ENCODE data around the gene CLEC9A. TPM values are rescaled to one million over a fixed set of nuclear protein-coding genes. Genes with fewer than 3 reads are reported as not detected.
"Not testable (repeated sequence)": the region's sequence is repeated elsewhere in the genome, so short reads cannot be mapped to it uniquely, and the experiment has no call there.

Gene CLEC9A
- total RNA-seq (2012; rRNA removed): not detected in 2 replicates

DNA sequence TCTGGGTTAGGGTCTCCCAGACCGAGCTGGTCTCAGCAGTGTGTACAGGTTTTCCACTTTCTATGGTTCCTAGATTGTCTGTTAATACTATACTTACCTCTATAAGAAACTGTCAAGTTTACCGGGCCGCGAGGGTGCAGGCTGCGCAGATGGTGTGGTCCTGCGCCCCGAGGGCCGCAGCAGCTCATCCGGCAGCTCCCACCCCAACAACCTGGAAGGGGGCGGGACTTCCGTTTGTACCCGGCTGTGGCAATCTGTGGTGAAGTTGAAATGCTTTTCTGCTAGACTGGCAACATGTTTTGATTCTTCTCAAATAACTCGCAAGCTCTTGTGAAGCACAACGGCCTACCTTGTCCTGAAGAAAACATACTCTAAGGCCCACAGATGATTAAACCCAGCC lies at the start of gene CLEC9A:
Gene CLEC9A, plus strand, starts transcription at position 237 of the 400 bp plus-strand sequence. CDS start 22,006 bp downstream, outside the sequence.
- H3K4me3 ChIP-seq (ENCODE audit: low read length): no peak within 1 kb of the TSS
- H3K4me1 ChIP-seq (ENCODE audit: control insufficient read depth, insufficient read depth, low read length): peaks cover 26% of the 10 kb centered on the region
- H3K9ac ChIP-seq (ENCODE audit: low read depth, low read length): no peak within 1 kb of the TSS
- H3K4me2 ChIP-seq (ENCODE audit: low read length): no peak within 1 kb of the TSS
- no peaks in the 10 kb centered on the region for H3K9me3 ChIP-seq (replicated peaks; ENCODE audit: low read length)
- H3K27me3 ChIP-seq (ENCODE audit: control insufficient read depth, insufficient read depth, low read length): no peaks in the 10 kb centered on the region
- H3K36me3 ChIP-seq (ENCODE audit: insufficient read depth, low read length): no peaks in the 10 kb centered on the region

DNA sequence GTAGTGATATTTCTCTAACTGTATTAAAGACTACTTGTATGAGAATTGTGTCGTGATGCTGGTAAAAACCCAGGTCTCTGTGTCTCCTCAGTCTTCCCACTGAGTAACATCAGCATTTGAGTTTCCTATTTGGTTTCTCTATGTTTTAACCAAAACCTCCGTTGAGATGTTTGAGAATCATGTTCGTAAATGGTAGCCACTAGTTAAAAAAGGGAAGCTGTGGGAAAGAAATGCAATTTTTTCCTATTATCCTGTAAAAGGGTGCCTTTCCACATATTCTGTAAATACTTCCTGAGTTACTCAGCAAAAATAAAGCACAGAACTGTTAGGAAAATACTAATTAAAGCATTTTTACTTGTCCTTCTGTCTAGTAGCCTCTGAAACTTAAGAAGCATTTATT lies 38.6 kb upstream of the CLEC9A start:
- H3K27me3 ChIP-seq (ENCODE audit: control insufficient read depth, insufficient read depth, low read length): peaks cover 5% of the 10 kb centered on the region
- H3K4me1 ChIP-seq (ENCODE audit: control insufficient read depth, insufficient read depth, low read length): no peaks in the 10 kb centered on the region
- H3K36me3 ChIP-seq (ENCODE audit: insufficient read depth, low read length): no peaks in the 10 kb centered on the region
- H3K9me3 ChIP-seq (replicated peaks; ENCODE audit: low read length): no peaks in the 10 kb centered on the region
- no peak overlapping the region for H3K4me2 ChIP-seq (ENCODE audit: low read length)
- H3K9ac ChIP-seq (ENCODE audit: low read depth, low read length): no peak overlapping the region
- H3K4me3 ChIP-seq (ENCODE audit: low read length): no peak overlapping the region

DNA sequence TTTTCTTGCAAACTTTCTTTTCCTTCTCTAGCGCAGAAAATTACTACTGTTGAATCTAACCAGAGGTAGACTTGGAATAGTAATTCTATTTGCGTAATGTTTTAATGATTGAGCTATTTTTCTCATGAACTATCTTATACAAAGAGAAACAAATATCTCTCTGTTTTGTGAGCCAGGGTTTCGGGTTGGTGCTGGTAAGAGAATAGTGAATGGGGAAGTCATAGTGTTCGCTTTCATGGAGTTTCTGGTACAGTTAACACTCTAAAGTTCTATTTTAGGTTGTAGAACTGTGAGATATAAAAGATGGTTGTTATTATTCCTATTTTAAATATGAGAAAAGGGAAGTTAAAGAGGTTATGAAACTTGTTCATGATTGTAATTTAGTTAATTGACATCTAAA lies 38.2 kb upstream of the CLEC9A start:
- Histone ChIP-seq H3K9me3 (replicated peaks; ENCODE audit: low read length) (no peaks in the 10 kb centered on the region), H3K36me3 (ENCODE audit: insufficient read depth, low read length) (no peaks in the 10 kb centered on the region), H3K4me2 (ENCODE audit: low read length) (no peak overlapping the region), H3K4me1 (ENCODE audit: control insufficient read depth, insufficient read depth, low read length) (no peaks in the 10 kb centered on the region), H3K27me3 (ENCODE audit: control insufficient read depth, insufficient read depth, low read length) (peaks cover 5% of the 10 kb centered on the region), H3K4me3 (ENCODE audit: low read length) (no peak overlapping the region), H3K9ac (ENCODE audit: low read depth, low read length) (no peak overlapping the region)

DNA sequence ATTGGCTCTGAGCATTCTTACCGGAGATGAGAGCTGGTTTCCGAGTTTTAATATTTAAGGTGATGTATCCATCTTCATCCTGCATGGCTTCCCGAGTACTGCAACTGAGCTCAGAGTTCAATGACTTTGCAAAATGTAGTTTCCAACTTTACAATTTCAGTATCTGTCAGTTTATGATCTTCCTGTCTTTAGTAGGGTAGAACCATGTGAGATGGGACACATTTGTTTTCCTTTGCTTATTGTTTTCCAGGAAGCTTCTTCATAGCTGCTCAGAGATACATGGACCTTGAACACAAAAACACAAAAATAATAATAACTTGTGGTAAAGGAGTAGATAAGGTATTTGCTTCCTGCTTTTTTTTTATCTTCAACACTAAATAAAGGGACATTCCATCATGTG lies 31.5 kb upstream of the CLEC9A start, which contains the start of gene CLEC1B:
Gene CLEC1B, minus strand, starts transcription at position 106 of the 400 bp plus-strand sequence. Its CDS starts 21 bp downstream, at position 85.
- Histone ChIP-seq H3K36me3 (ENCODE audit: insufficient read depth, low read length) (no peaks in the 10 kb centered on the region), H3K4me2 (ENCODE audit: low read length) (no peak within 1 kb of the TSS), H3K9ac (ENCODE audit: low read depth, low read length) (no peak within 1 kb of the TSS), H3K9me3 (replicated peaks; ENCODE audit: low read length) (no peaks in the 10 kb centered on the region), H3K27me3 (ENCODE audit: control insufficient read depth, insufficient read depth, low read length) (no peaks in the 10 kb centered on the region), H3K4me1 (ENCODE audit: control insufficient read depth, insufficient read depth, low read length) (no peaks in the 10 kb centered on the region), H3K4me3 (ENCODE audit: low read length) (no peak within 1 kb of the TSS)

DNA sequence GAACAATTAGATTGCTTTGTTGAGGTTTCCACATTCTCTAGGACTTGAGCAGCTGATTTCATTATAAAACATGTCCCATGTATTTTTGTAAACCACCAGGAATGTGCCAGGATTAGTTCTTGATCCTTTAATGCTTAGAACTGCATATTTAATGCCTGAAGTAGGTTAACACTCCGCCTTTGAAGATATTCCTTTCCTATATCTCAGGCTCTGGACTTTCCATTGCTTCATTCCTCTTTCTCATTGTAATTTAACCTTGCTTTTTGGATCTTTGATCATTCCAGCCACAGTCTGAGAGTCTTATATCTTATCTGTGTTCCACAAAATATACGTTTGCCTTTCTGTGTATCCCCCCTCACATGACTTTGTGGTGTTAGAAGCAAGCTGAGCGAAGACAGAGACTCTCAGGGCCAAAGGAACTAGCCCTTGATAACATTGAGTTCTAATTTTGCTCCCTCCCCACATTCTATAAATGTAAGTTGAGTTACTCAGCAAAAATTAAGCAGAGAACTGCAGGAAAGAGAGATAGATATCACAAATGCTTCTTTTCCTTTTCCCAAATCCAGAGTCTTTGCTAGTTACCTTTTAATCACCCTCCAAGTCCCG lies 29.2 kb upstream of the CLEC9A start:
- no peaks in the 10 kb centered on the region for H3K9me3 ChIP-seq (replicated peaks; ENCODE audit: low read length)
- no peak overlapping the region for H3K9ac ChIP-seq (ENCODE audit: low read depth, low read length)
- no peak overlapping the region for H3K4me3 ChIP-seq (ENCODE audit: low read length)
- H3K4me2 ChIP-seq (ENCODE audit: low read length): no peak overlapping the region
- no peaks in the 10 kb centered on the region for H3K4me1 ChIP-seq (ENCODE audit: control insufficient read depth, insufficient read depth, low read length)
- no peaks in the 10 kb centered on the region for H3K27me3 ChIP-seq (ENCODE audit: control insufficient read depth, insufficient read depth, low read length)
- no peaks in the 10 kb centered on the region for H3K36me3 ChIP-seq (ENCODE audit: insufficient read depth, low read length)

DNA sequence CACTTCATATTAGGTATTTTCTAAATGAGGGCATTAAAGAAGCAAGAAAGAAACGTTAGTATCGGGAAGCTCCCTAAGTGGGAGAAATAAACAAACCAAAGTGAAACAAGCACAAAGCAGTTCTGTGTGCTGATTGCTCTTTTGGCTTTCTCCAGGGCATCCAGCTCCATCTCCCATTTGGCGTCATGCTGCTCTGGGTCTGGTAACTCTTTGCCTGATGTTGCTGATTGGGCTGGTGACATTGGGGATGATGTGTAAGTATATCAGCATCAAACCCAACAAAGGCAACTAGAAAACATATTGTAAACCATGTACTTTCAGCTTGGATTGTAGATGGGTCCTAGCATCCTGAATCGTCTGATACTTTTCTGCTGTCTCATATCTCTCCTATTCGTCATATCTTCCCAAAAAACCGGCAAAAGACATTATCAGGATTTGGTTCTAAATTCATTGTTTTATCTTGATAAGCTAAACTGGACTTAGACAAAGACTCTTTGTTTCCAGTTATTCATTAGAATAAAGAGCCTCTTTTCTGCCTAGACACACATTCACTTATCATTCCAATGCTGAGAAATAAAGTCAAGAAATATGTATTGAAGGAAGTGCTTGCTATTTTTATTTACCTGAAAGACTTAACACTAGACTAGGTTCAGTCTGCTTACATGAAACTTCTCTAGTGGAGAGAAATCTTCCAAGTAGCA lies 17.7 kb upstream of the CLEC9A start:
- Histone ChIP-seq H3K9ac (ENCODE audit: low read depth, low read length) (no peak overlapping the region), H3K4me3 (ENCODE audit: low read length) (no peak overlapping the region), H3K27me3 (ENCODE audit: control insufficient read depth, insufficient read depth, low read length) (peaks cover 2% of the 10 kb centered on the region), H3K4me1 (ENCODE audit: control insufficient read depth, insufficient read depth, low read length) (peaks cover 12% of the 10 kb centered on the region), H3K36me3 (ENCODE audit: insufficient read depth, low read length) (no peaks in the 10 kb centered on the region), H3K4me2 (ENCODE audit: low read length) (no peak overlapping the region), H3K9me3 (replicated peaks; ENCODE audit: low read length) (no peaks in the 10 kb centered on the region)

DNA sequence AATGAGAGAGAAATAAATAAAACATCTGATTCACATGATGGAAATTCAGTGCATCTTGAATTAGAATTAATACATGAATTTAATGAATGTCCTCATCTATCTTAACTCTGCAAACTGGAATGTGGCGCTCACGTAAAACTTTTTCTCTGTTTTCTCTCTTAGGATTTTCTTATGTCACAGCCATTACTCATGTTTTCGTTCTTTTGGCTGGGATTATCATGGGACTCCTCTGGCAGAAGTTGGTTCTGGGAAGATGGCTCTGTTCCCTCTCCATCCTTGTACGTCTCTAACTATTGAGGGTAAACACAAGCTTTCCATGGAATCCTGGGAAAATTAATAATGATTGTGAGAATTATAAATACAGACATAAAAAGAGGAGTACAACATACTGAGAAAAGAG lies 15.0 kb upstream of the CLEC9A start:
- H3K9me3 ChIP-seq (replicated peaks; ENCODE audit: low read length): no peaks in the 10 kb centered on the region
- peaks cover 2% of the 10 kb centered on the region for H3K27me3 ChIP-seq (ENCODE audit: control insufficient read depth, insufficient read depth, low read length)
- peaks cover 12% of the 10 kb centered on the region for H3K4me1 ChIP-seq (ENCODE audit: control insufficient read depth, insufficient read depth, low read length)
- H3K4me2 ChIP-seq (ENCODE audit: low read length): no peak overlapping the region
- no peaks in the 10 kb centered on the region for H3K36me3 ChIP-seq (ENCODE audit: insufficient read depth, low read length)
- no peak overlapping the region for H3K4me3 ChIP-seq (ENCODE audit: low read length)
- H3K9ac ChIP-seq (ENCODE audit: low read depth, low read length): no peak overlapping the region

DNA sequence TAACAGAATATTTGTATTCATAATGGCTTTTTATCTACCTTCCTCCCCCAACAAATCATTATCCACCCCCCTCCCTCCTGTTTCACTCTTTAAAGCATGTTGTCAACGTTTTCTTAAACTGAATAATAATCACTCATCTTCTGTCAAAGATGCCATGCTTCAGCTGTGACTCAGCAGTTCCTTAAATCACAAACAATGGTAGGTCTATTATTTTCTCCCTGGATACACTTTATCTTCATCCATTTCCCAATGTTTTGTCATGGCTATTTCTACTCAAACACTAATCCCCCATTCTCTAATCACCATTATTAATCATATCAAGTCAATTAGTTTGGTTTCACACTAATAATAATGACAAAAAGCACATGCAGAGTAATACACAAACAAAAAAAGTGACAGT lies 13.6 kb upstream of the CLEC9A start:
- no peak overlapping the region for H3K4me2 ChIP-seq (ENCODE audit: low read length)
- peaks cover 2% of the 10 kb centered on the region for H3K27me3 ChIP-seq (ENCODE audit: control insufficient read depth, insufficient read depth, low read length)
- peaks cover 12% of the 10 kb centered on the region for H3K4me1 ChIP-seq (ENCODE audit: control insufficient read depth, insufficient read depth, low read length)
- no peak overlapping the region for H3K9ac ChIP-seq (ENCODE audit: low read depth, low read length)
- no peaks in the 10 kb centered on the region for H3K36me3 ChIP-seq (ENCODE audit: insufficient read depth, low read length)
- H3K4me3 ChIP-seq (ENCODE audit: low read length): no peak overlapping the region
- no peaks in the 10 kb centered on the region for H3K9me3 ChIP-seq (replicated peaks; ENCODE audit: low read length)

DNA sequence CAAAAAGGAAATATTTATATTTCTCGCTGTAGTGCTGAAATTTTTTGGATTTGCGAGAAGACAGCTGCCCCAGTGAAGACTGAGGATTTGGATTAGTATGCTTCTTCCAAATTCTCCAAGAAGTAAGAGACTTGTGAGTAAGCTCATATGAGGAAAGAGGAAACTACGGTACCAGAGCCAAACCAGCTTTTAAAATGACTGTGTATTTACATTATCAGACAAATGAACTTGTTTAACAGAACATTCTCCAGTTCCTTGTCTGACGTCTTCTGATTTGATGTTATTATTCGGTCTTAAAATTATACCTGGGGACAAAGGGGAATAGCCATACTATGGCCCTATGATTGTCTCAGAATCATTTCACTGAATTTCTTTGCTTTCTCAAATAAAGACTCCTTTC lies 12.1 kb upstream of the CLEC9A start:
- Histone ChIP-seq H3K36me3 (ENCODE audit: insufficient read depth, low read length) (no peaks in the 10 kb centered on the region), H3K4me3 (ENCODE audit: low read length) (no peak overlapping the region), H3K27me3 (ENCODE audit: control insufficient read depth, insufficient read depth, low read length) (no peaks in the 10 kb centered on the region), H3K4me2 (ENCODE audit: low read length) (no peak overlapping the region), H3K9me3 (replicated peaks; ENCODE audit: low read length) (no peaks in the 10 kb centered on the region), H3K9ac (ENCODE audit: low read depth, low read length) (no peak overlapping the region), H3K4me1 (ENCODE audit: control insufficient read depth, insufficient read depth, low read length) (peaks cover 12% of the 10 kb centered on the region)

DNA sequence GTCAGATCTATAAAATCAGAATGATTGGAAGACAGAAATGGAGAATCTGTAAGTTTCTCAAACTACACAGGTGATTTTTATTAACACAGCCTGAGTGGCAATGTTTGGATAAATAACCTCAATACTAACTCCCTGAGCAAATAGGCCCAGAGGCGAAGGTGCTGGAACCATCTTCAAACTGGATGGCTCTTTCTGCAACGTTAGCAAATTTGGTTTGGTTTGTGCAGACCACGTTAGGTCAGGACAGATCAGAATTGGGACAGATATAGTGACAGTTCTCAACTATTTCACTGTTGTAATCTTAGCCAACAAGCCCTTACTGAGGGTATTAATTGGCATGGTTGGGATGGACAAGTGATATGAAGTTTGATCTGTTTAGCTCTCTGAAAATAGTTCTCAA lies 9.1 kb upstream of the CLEC9A start:
- peaks cover 12% of the 10 kb centered on the region for H3K4me1 ChIP-seq (ENCODE audit: control insufficient read depth, insufficient read depth, low read length)
- H3K27me3 ChIP-seq (ENCODE audit: control insufficient read depth, insufficient read depth, low read length): no peaks in the 10 kb centered on the region
- no peak overlapping the region for H3K9ac ChIP-seq (ENCODE audit: low read depth, low read length)
- no peak overlapping the region for H3K4me3 ChIP-seq (ENCODE audit: low read length)
- no peak overlapping the region for H3K4me2 ChIP-seq (ENCODE audit: low read length)
- no peaks in the 10 kb centered on the region for H3K36me3 ChIP-seq (ENCODE audit: insufficient read depth, low read length)
- H3K9me3 ChIP-seq (replicated peaks; ENCODE audit: low read length): no peaks in the 10 kb centered on the region

DNA sequence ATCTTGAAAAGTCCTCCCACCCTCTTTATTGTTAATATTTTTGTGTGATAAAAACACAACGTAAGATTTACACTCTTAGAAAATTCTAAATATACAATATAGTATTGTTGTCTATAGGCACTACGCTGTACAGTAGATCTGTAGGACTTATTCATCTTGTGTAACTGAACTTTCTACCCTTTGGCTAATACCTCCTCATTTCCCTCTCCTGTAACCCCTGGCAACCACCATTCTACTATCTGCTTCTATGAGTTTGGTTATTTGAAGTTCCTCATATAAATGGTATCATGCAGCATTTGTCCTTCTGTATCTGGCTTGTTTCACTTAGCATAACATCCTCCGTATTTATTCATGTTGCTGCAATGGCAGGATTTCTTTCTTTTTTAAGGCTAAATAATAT lies 5.2 kb upstream of the CLEC9A start:
- H3K4me3 ChIP-seq (ENCODE audit: low read length): no peak overlapping the region
- no peak overlapping the region for H3K9ac ChIP-seq (ENCODE audit: low read depth, low read length)
- no peaks in the 10 kb centered on the region for H3K36me3 ChIP-seq (ENCODE audit: insufficient read depth, low read length)
- H3K9me3 ChIP-seq (replicated peaks; ENCODE audit: low read length): no peaks in the 10 kb centered on the region
- no peak overlapping the region for H3K4me2 ChIP-seq (ENCODE audit: low read length)
- no peaks in the 10 kb centered on the region for H3K27me3 ChIP-seq (ENCODE audit: control insufficient read depth, insufficient read depth, low read length)
- peaks cover 14% of the 10 kb centered on the region for H3K4me1 ChIP-seq (ENCODE audit: control insufficient read depth, insufficient read depth, low read length)

DNA sequence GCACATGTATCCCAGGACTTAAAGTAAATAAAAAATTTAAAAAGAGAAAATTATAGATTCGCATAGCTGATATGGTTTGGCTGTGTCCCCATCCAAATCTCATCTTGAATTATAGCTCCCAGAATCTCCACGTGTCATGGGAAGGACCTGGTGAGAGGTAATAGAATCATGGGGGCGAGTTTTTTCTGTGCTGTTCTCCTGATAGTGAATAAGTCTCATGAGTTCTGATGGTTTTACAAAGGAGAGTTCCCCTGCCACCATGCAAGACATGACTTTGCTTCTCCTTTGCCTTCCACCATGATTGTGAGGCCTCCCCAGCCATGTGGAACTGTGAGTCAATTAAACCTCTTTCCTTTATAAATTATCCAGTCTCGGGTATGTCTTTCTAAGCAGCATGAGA lies 3.8 kb upstream of the CLEC9A start:
- H3K4me2 ChIP-seq (ENCODE audit: low read length); H3K36me3 ChIP-seq (ENCODE audit: insufficient read depth, low read length); H3K9ac ChIP-seq (ENCODE audit: low read depth, low read length); H3K9me3 ChIP-seq (replicated peaks; ENCODE audit: low read length); H3K27me3 ChIP-seq (ENCODE audit: control insufficient read depth, insufficient read depth, low read length); H3K4me3 ChIP-seq (ENCODE audit: low read length): not testable (repeated sequence)
- H3K4me1 ChIP-seq (ENCODE audit: control insufficient read depth, insufficient read depth, low read length): peaks cover 23% of the 10 kb centered on the region

All from skeletal muscle satellite cell (primary cell).